Skin epidermis (tissue), 12 donors: ENCODE results near the gene CCL7.
"Not testable (repeated sequence)": the region's sequence is repeated elsewhere in the genome, so short reads cannot be mapped to it uniquely, and the experiment has no call there.

Experiments
- H3K27ac ChIP-seq, 21 experiments: fragments of 200-600 bp; sonication (generic) in 11 of 21; one replicate each; pipeline ENCODE4 v1.5.0; 2020; ENCODE audit warnings: mild to moderate bottlenecking in 3 of 21, inconsistent platforms in 2 of 21, moderate library complexity in 2 of 21
- H3K4me3 ChIP-seq, 7 experiments: fragments of 200-600 bp; sonication (generic) in 2 of 7; one replicate each; pipeline ENCODE4 v1.5.0; 2020; ENCODE audit warnings: inconsistent platforms in 2 of 7, mild to moderate bottlenecking in 2 of 7, moderate library complexity in 1 of 7

The CCL7 gene

GRCh38 chr17:34269969-34270368 is at the start of gene CCL7:
TSS of gene CCL7 (plus strand) at chr17:34270221. CDS start at chr17:34270291, 70 bp downstream.
- Histone ChIP-seq H3K27ac (no peak within 1 kb of the TSS), H3K4me3 (no peak within 1 kb of the TSS)

GRCh38 chr17:34220752-34221395 is 49.1 kb upstream of the CCL7 start:
- H3K27ac ChIP-seq = no peak overlapping the region
- no peak overlapping the region for H3K4me3 ChIP-seq

GRCh38 chr17:34221411-34221810 is 48.6 kb upstream of the CCL7 start:
- Histone ChIP-seq H3K4me3 (no peak overlapping the region), H3K27ac (no peak overlapping the region)

- Histone ChIP-seq H3K27ac (peak overlapping the region in 1 of 21 experiments; percentile 12), H3K4me3 (no peak overlapping the region)
Observed at GRCh38 chr17:34222722-34223497, 47.1 kb upstream of the CCL7 start.

- Histone ChIP-seq H3K27ac (no peak overlapping the region), H3K4me3 (no peak overlapping the region)
Observed at GRCh38 chr17:34225046-34225445, 45.0 kb upstream of the CCL7 start.

- no peak overlapping the region for H3K4me3 ChIP-seq
- H3K27ac ChIP-seq = no peak overlapping the region
Observed at GRCh38 chr17:34226011-34226743, 43.8 kb upstream of the CCL7 start.

GRCh38 chr17:34226744-34227034 is 43.3 kb upstream of the CCL7 start:
- no peak overlapping the region for H3K27ac ChIP-seq
- no peak overlapping the region for H3K4me3 ChIP-seq

GRCh38 chr17:34227293-34227692 is 42.7 kb upstream of the CCL7 start:
- peak overlapping the region in 2 of 21 experiments; percentile 5 to 10 for H3K27ac ChIP-seq

GRCh38 chr17:34227707-34228106 is 42.3 kb upstream of the CCL7 start:
- peak overlapping the region in 2 of 21 experiments; percentile 5 to 10 for H3K27ac ChIP-seq
- H3K4me3 ChIP-seq = no peak overlapping the region

More at GRCh38 chr17:34227293-34227692, 42.7 kb upstream of the CCL7 start:
- not testable (repeated sequence) for H3K4me3 ChIP-seq

GRCh38 chr17:34228781-34229180 is 41.2 kb upstream of the CCL7 start:
- Histone ChIP-seq H3K27ac (no peak overlapping the region), H3K4me3 (no peak overlapping the region)

- Histone ChIP-seq H3K4me3 (no peak overlapping the region), H3K27ac (no peak overlapping the region)
Observed at GRCh38 chr17:34230342-34230741, 39.7 kb upstream of the CCL7 start.

GRCh38 chr17:34234616-34235015 is 35.4 kb upstream of the CCL7 start:
- H3K4me3 ChIP-seq = no peak overlapping the region
- H3K27ac ChIP-seq = peak overlapping the region in 10 of 21 experiments; percentile 9 to 81 (median 59)

GRCh38 chr17:34235389-34236028 is 34.5 kb upstream of the CCL7 start:
- peak overlapping the region in 10 of 21 experiments; percentile 9 to 81 (median 59) for H3K27ac ChIP-seq
- no peak overlapping the region for H3K4me3 ChIP-seq

GRCh38 chr17:34236281-34236892 is 33.6 kb upstream of the CCL7 start:
- H3K27ac ChIP-seq = peak overlapping the region in 7 of 21 experiments; percentile 32 to 81 (median 60)
- no peak overlapping the region for H3K4me3 ChIP-seq

GRCh38 chr17:34237458-34237857 is 32.6 kb upstream of the CCL7 start:
- Histone ChIP-seq H3K27ac (peak overlapping the region in 3 of 21 experiments; percentile 8 to 59 (median 23)), H3K4me3 (no peak overlapping the region)

- Histone ChIP-seq H3K4me3 (no peak overlapping the region), H3K27ac (peak overlapping the region in 6 of 21 experiments; percentile 1 to 68 (median 20))
Observed at GRCh38 chr17:34241062-34241461, 29.0 kb upstream of the CCL7 start.

GRCh38 chr17:34242587-34243363 is 27.2 kb upstream of the CCL7 start:
- H3K27ac ChIP-seq = peak overlapping the region in 17 of 21 experiments; percentile 0 to 75 (median 54)

GRCh38 chr17:34243364-34244320 is 26.4 kb upstream of the CCL7 start:
- Histone ChIP-seq H3K27ac (peak overlapping the region in 15 of 21 experiments; percentile 2 to 75 (median 56)), H3K4me3 (no peak overlapping the region)

More at GRCh38 chr17:34242587-34243363, 27.2 kb upstream of the CCL7 start:
- no peak overlapping the region for H3K4me3 ChIP-seq
